ENCODE data around the gene KCTD12.

GRCh38 chr13:76854894-76855293 lies 31.3 kb downstream of the KCTD12 start:
- TF ChIP-seq CTCF (conservative IDR thresholded peaks at IDR 0.05 in 1 of 2, IDR thresholded peaks at IDR 0.05 in 1 of 2; ENCODE audit: extremely low read depth in 1 of 2, insufficient read depth in 1 of 2, low read depth in 1 of 2, low read length in 2 of 2), result no peak
- no peak for TF ChIP-seq EZH2 (IDR thresholded peaks at IDR 0.05; ENCODE audit: borderline replicate concordance, low read length)

All from mammary epithelial cell (primary cell).